SJCRH30 (cell line): ENCODE measurements around the gene GLIS1. TPM values are rescaled to one million over a fixed set of nuclear protein-coding genes. Genes with fewer than 3 reads are reported as not detected.
A peak's percentile ranks its signal among the peaks of the same experiment; 100 is the strongest.

ENCODE experiments used
- DNase-seq, 2 experiments: peaks; one replicate each; pipeline ENCODE4 v3.0.0-alpha.2; 2015 to 2020
- H3K27ac ChIP-seq: fragments of 250-450 bp; sonication (Bioruptor Pico); 2 replicates; pipeline ENCODE4 v1.5.1; 2020; ENCODE audit warnings: mild to moderate bottlenecking, moderate library complexity
- H3K27me3 ChIP-seq: fragments of 250-450 bp; sonication (Bioruptor Pico); 2 replicates; pipeline ENCODE4 v1.5.1; 2020; ENCODE audit warnings: mild to moderate bottlenecking, moderate library complexity
- H3K36me3 ChIP-seq: fragments of 250-450 bp; sonication (Bioruptor Pico); 2 replicates; pipeline ENCODE4 v1.5.1; 2020; ENCODE audit warnings: mild to moderate bottlenecking, moderate library complexity
- H3K4me1 ChIP-seq: fragments of 250-450 bp; sonication (Bioruptor Pico); 2 replicates; pipeline ENCODE4 v1.5.1; 2020; ENCODE audit warnings: mild to moderate bottlenecking, moderate library complexity
- H3K4me3 ChIP-seq: fragments of 250-450 bp; sonication (Bioruptor Pico); 2 replicates; pipeline ENCODE4 v1.5.1; 2020; ENCODE audit warnings: mild to moderate bottlenecking, moderate library complexity
- H3K9me3 ChIP-seq: fragments of 250-450 bp; sonication (Bioruptor Pico); replicated peaks from 2 replicates; pipeline ENCODE4 v1.5.1; 2020; ENCODE audit warnings: mild to moderate bottlenecking, moderate library complexity
- total RNA-seq: library from RNA; depleted of rRNA; stranded (reverse); fragments of >200 nt; shearing (Covaris generic); gene quantifications from 2 replicates; pipeline ENCODE4 v1.2.3, GENCODE V29; 2014

Gene GLIS1
- total RNA-seq, 1 experiment from 2014 or later: not detected

DNA sequence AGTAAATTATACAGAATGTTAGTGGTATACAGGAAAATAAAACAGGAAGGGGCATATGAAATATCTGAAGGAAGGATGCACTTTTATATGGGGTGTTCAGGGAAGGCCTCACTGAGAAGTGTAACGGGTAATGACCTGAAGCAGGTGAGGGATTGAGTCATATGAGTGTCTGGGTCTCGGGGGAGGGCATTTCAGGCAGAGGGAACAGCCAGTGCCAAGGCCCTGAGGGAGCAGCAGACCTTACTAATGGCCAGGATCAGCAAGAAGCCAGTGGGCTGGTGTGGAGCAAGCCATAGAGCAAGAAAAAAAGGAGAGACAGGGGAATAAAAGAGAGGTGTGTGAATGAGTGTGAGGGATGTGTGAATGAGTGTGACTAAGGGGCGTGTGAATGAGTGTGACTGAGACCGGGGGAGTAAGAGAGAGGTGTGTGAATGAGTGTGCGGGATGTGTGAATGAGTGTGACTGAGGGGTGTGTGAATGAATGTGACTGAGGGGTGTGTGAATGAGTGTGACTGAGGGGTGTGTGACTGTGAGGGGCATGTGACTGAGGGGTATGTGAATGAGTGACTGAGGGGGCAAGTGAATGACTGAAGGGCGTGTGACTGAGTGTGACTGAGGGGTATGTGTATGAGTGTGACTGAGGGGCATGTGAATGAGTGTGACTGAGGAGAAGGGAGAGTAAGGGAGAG lies 107.2 kb downstream of the GLIS1 start:
- Histone ChIP-seq H3K9me3 (no peaks in the 10 kb centered on the region), H3K36me3 (no peaks in the 10 kb centered on the region), H3K27ac (no peak overlapping the region), H3K27me3 (peaks cover 12% of the 10 kb centered on the region), H3K4me1 (no peaks in the 10 kb centered on the region), H3K4me3 (no peak overlapping the region)
- no peak for DNase-seq

DNA sequence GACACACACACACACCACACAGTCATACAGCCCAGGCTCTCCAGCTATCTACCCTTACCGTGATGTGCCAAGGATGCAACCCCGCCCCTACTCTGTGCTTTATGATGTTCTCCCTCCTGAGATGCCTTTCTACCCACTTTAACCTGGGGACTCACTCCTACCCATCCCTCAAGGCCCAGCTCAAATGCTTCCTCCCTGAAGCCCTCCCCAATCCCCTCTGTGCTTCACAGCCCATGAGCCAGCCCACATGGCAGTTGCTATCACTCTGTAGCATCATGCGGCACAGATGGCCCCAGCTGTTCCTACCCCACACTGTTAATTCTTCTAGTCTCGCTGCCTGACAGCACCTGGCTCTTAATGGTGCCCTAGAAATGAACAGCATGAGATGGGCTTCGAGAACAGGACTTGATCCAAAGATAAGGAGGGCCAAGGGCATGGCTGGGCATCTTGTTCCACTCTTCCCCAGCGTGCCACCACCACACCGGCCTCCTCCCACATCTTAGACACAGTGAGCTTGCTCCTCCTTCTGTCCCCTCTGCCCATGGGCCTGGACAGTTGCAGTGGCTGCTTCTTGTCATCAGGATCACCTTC lies 109.8 kb downstream of the GLIS1 start:
- Histone ChIP-seq H3K27me3 (peaks cover 12% of the 10 kb centered on the region), H3K27ac (no peak overlapping the region), H3K36me3 (no peaks in the 10 kb centered on the region)

DNA sequence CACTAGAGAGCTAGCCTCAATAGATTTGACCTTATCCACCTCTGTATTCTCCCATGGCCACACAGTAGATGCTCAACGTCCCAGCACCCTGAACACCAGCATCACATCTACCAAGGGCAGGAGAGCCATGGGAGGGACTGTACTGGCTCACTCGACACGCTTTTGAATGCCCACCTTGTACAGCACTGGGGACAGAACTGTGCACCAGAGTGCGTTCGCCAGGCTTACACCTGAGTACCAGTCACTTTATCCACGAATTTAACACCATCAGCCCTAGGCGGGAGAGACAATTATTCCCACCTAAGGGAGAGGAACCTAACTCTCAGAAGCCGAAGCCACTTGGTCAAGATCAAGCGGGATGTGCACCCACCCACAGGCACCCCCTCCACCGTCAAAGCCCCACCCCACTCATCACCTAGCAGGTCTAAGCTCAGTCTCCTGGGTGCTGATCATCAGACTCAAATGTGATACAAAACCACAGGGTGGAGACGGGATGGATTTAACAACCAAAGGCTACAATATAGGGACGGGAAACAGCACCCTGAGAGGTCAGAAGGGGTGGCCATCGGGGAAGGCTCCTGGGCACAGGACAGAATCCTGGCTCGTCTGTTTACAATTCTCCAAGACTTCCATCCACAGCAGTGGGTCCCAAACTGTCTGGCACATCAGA lies 110.5 kb downstream of the GLIS1 start:
- Histone ChIP-seq H3K4me1 (no peaks in the 10 kb centered on the region), H3K4me3 (no peak overlapping the region), H3K9me3 (no peaks in the 10 kb centered on the region), H3K27ac (no peak overlapping the region), H3K27me3 (peaks cover 8% of the 10 kb centered on the region), H3K36me3 (no peaks in the 10 kb centered on the region)
- DNase-seq: no peak

More for the DNA sequence above, 109.8 kb downstream of the GLIS1 start:
- no peaks in the 10 kb centered on the region for H3K4me1 ChIP-seq
- no peak overlapping the region for H3K4me3 ChIP-seq
- DNase-seq: peak; percentile 27 to 39
- H3K9me3 ChIP-seq: no peaks in the 10 kb centered on the region

DNA sequence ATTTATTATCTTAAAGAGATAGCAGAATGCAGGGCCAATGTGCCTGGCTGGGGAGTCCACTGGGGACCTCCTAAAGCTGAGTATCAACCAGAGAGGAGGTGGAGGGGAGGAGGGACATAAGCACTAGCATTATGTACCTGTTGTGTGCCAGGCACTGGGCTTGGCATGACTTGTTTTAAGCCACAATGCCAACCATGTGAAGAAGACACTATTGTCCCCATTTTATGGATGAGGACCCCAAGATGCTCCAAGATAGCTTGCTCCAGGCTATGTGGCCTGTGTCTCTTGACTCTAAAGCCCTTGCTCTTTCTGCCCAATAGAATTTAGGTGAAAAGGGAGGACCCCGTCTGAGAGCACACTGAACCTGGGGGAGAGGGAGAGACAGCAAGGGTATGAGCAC lies 111.3 kb downstream of the GLIS1 start:
- H3K27me3 ChIP-seq: peaks cover 8% of the 10 kb centered on the region
- no peak overlapping the region for H3K4me3 ChIP-seq
- H3K27ac ChIP-seq: no peak overlapping the region
- no peaks in the 10 kb centered on the region for H3K4me1 ChIP-seq
- H3K9me3 ChIP-seq: no peaks in the 10 kb centered on the region
- no peak for DNase-seq
- H3K36me3 ChIP-seq: no peaks in the 10 kb centered on the region

DNA sequence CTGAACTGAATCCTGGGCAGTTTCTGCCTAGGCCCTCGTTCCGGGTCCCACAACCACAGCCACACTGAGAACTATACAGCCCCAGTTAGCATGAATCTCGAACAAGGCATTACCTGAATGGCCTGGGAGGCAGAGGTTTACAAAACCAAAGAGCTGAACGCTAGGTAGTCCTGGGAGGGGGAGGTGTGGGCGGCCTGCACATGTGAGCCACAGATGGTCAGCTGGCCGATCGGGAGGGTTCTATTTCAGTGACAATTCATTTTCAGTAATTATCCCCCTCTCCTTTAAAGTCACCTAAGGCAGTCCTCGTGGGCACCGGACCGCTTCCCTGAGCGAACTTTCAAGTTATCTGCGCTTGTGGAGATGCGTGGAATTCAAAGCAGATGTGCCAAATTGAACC lies 111.9 kb downstream of the GLIS1 start:
- Histone ChIP-seq H3K36me3 (no peaks in the 10 kb centered on the region), H3K9me3 (no peaks in the 10 kb centered on the region), H3K27me3 (peaks cover 8% of the 10 kb centered on the region), H3K27ac (no peak overlapping the region), H3K4me1 (no peaks in the 10 kb centered on the region), H3K4me3 (no peak overlapping the region)
- no peak for DNase-seq

DNA sequence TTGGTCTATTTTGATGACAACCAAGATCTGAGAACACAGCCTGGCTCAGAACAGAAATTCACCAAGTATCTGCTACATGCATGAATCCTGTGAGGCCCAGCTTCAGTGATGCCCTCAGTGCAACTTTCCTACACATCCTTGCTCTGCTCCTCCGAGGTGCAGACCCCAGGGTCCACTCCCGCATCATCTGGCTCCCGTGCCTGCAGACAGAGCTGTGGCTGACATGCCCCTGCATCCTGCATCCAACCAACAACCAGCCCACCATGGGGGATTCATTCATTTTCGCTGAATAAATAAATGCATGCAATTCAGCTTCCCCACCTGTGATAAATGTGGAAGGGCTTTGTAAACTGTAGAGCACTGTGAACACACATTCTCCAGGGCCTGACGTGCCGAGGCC lies 112.3 kb downstream of the GLIS1 start:
- no peak overlapping the region for H3K4me3 ChIP-seq
- H3K9me3 ChIP-seq: no peaks in the 10 kb centered on the region
- no peaks in the 10 kb centered on the region for H3K36me3 ChIP-seq
- no peaks in the 10 kb centered on the region for H3K4me1 ChIP-seq
- no peak for DNase-seq
- H3K27ac ChIP-seq: no peak overlapping the region
- peaks cover 8% of the 10 kb centered on the region for H3K27me3 ChIP-seq

DNA sequence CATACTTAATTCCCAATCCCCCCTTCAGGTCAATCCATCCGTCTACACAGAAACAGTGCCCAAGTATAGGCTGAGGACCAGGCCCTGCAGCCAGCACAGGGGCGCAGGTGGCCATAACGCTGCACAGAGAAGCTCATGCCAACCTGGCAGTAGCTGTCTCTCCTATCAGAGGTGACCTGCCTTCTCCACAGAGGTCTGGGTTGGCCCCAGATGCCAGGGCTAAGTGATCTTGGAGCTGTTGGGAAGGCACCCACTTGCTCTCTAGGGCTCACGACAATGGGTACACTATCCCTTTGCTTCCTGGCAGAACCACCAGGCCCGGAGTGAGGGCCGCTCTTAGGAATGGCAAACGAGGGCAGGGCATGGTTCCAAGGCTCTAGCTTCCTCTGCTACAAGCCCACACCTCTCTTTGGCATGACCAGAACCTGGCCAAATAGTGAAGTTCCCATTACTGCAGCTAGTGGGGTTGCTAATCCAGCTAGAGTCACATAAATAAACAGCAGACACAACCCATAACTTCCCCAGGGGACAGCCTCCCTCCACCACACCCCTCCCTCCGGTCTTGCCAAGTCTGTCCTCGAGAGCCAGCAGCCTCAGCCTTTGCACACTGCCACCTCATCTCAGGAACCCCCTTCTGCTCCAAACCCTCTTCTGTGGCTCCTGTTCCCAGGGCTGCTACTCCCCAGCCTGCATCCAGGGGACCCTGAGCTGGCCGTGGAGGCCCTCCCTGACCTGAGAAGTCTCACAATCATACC lies 113.0 kb downstream of the GLIS1 start:
- no peak overlapping the region for H3K27ac ChIP-seq
- no peaks in the 10 kb centered on the region for H3K4me1 ChIP-seq
- H3K4me3 ChIP-seq: no peak overlapping the region
- no peaks in the 10 kb centered on the region for H3K36me3 ChIP-seq
- no peaks in the 10 kb centered on the region for H3K9me3 ChIP-seq
- H3K27me3 ChIP-seq: peaks cover 8% of the 10 kb centered on the region
- no peak for DNase-seq

DNA sequence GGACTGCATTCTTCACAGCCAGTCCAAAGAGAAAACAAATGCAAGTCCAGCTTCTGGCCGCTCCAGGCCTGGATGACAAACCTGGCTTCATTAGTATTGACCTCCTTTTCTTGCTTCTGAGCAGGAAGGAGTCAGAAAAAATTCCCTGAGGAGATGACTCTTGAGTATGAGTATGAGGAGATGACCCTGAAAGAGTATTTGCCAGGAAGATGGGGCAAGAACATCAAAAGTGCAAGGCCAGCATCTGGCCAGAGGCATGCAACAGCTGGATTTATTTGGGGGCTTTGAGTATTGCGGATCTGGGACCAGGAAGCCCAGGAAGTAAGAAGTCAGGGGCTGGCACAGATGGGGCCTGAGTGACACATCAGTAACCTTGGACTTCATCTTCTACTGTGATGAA lies 113.9 kb downstream of the GLIS1 start:
- no peak for DNase-seq
- no peak overlapping the region for H3K4me3 ChIP-seq
- peaks cover 8% of the 10 kb centered on the region for H3K27me3 ChIP-seq
- H3K36me3 ChIP-seq: no peaks in the 10 kb centered on the region
- H3K4me1 ChIP-seq: no peaks in the 10 kb centered on the region
- H3K27ac ChIP-seq: no peak overlapping the region
- no peaks in the 10 kb centered on the region for H3K9me3 ChIP-seq

DNA sequence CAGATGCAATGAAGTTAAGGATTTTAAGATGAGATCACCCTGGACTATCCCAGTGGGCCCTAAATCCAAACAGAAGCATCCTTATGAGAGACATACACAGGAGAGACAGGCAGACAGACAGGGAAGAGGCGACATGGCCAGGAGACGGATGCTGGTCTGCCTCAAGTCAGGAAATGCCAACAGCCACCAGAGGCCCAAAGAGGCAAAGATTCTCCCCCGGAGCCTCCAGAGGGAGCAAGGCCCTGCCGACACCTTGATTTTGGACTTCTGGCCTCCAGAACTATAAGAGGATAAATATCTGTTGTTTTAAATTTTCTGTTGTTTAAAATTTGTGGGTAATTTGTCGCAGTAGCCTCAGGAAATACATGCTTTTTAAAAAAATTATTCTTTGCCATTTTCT lies 116.4 kb downstream of the GLIS1 start:
- Histone ChIP-seq H3K9me3 (no peaks in the 10 kb centered on the region), H3K27me3 (peaks cover under 1% of the 10 kb centered on the region; the same call in 1 of the 2 replicates), H3K4me3 (no peak overlapping the region), H3K4me1 (no peaks in the 10 kb centered on the region), H3K27ac (no peak overlapping the region), H3K36me3 (no peaks in the 10 kb centered on the region)
- DNase-seq: peak in 1 of 2 experiments; percentile 1

DNA sequence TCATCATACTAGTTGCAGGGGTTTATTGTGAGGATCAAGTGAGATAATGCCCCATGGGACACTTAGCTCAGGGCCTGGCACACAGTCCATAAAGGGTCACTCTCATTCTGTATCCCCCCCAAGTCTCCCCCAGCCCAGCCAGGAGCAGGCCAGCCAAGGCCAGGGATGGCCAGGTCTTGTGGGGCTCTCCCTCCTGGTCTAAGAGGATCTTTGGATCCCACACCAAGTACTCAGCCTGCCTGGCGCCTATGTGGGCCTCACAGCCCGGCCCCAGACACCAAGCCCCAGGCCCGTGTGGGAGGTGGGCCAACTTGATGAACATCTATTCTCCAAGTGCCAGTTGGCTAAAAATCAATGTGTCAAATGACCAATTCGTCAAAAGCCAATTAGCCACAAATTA lies 117.8 kb downstream of the GLIS1 start:
- H3K4me1 ChIP-seq: no peaks in the 10 kb centered on the region
- H3K36me3 ChIP-seq: no peaks in the 10 kb centered on the region
- H3K9me3 ChIP-seq: no peaks in the 10 kb centered on the region
- H3K4me3 ChIP-seq: no peak overlapping the region
- peaks cover 4% of the 10 kb centered on the region; the same call in 1 of the 2 replicates for H3K27me3 ChIP-seq
- DNase-seq: no peak
- H3K27ac ChIP-seq: no peak overlapping the region

DNA sequence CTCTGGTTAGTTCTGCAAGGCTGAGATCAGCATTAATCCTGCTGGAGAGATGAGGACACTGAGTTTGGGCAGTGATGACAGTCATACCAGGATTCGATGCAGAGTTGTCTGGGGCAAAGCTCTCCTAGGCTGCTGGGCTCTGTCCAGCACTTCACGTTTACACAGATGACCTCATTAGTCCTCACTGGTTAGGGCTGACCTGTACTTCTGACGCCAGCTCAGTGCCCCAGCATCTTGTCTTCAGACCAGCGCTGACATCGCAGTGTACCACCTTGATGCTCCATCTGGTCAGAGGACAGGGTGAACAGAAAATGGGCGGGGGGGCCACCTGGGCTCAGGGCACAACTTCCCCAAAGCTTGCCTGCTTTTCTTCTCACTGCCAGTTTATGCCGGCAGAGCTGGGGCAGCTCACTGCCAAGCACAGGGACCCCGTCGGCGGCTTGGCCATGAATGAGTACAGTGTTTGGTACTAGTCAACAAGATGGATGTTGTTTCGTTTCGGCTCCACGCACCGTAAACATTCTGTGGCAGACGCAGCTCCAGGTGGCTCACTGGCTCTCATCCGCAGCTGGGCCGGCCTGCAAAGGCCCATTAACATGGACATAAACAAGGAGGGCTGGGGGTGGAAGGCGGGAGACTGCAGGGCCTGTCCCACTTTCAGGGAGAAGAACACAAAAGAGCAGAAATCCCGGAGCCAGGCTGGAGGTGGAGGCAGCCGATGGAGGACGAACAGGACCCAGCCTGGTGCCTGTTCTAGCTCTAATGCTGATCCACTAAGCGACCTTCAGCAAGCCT lies 118.7 kb downstream of the GLIS1 start:
- Histone ChIP-seq H3K27me3 (peaks cover 4% of the 10 kb centered on the region; the same call in 1 of the 2 replicates), H3K4me1 (no peaks in the 10 kb centered on the region), H3K4me3 (no peak overlapping the region), H3K9me3 (no peaks in the 10 kb centered on the region), H3K27ac (no peak overlapping the region), H3K36me3 (no peaks in the 10 kb centered on the region)
- DNase-seq: no peak

DNA sequence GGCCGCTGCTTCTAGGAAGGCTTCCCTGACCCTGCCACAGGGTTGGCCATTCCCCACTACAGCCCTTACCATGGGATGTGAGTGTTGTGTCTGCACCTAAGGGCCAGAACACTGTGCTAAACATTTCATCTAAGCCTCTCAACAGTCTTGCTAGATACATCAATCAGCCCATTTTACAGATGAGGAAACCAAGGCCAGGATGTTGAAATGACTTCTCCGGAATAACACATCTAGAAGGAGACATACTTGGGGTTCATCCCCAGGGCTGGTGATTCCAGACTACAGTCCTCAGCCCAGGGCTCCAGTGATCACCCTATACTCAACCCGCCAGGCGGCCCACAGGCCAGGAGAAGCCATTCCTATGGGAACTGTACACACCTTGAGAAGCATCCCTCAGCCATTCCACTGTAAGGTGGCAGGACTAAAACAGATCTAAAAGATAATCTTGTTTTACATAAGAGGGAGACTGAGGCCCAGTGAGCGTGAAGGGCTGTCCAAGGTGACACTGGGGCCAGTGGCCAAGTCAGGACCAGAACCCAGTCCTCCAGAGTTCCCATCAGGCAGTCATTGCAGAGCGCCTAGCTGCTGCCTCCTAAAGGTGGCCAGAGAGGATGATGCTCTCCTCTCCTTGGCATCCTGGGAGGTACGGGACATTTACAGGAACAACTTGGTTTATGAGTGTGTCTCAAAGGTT lies 119.5 kb downstream of the GLIS1 start:
- Histone ChIP-seq H3K4me1 (no peaks in the 10 kb centered on the region), H3K27ac (no peak overlapping the region), H3K4me3 (no peak overlapping the region), H3K27me3 (peaks cover 4% of the 10 kb centered on the region; the same call in 1 of the 2 replicates), H3K9me3 (no peaks in the 10 kb centered on the region), H3K36me3 (no peaks in the 10 kb centered on the region)
- DNase-seq: no peak

DNA sequence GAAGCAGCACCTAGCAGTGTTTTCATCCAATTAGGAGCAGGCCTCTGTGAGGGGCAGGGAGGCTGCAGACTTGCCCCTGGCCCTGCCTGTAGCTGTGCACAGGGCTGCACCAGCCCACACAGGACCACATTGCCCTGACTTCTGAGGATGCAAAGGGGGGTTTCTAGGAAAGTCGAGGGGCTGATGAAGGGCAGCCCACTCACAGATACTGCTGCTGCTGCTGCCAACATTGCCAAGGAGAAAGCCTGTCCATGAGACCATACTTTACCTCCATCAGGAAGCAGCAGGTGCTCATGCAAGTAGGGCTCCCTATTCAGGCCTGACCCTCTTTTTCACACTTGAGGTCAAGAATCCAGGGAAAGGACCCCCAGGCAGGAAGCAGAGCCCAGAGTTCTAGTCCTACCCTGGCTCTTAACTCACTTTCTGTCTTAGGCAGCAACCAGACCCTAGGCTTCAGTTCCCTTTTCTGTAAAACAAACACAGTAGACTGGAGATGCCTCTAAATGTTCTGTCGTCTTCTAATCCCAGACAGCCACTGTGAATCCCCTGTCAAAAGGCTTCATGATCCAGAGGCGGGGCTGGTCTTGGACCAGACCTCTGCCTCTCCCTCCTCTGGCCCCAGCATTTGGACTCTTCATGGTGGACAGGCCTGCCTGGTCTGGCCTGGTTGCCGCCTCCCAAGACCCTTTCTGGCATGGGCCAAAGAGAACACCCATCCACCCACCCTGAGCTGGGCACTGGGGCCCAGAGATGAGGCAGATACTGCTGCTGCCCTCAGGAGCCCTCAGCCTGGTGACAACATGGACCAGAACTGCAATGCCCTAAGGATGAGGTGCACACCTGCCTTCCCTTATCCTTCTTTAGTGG lies 120.2 kb downstream of the GLIS1 start:
- Histone ChIP-seq H3K36me3 (no peaks in the 10 kb centered on the region), H3K4me3 (no peak overlapping the region), H3K4me1 (no peaks in the 10 kb centered on the region), H3K27me3 (peaks cover 4% of the 10 kb centered on the region; the same call in 1 of the 2 replicates), H3K27ac (no peak overlapping the region), H3K9me3 (no peaks in the 10 kb centered on the region)
- DNase-seq: no peak
